Measurements from ENCODE around the gene LRP1.
A peak's percentile ranks its signal among the peaks of the same experiment; 100 is the strongest.

LRP1 gene

GRCh38 chr12:57178213-57178612 is 49.9 kb downstream of the LRP1 start:
- no peak for DNase-seq

GRCh38 chr12:57179331-57180086 is 51.2 kb downstream of the LRP1 start:
- no peak for DNase-seq

GRCh38 chr12:57180321-57180989 is 52.2 kb downstream of the LRP1 start:
- no peak for DNase-seq

GRCh38 chr12:57181072-57181471 is 52.8 kb downstream of the LRP1 start:
- DNase-seq: no peak

- DNase-seq: no peak
Measured at GRCh38 chr12:57181561-57182155, 53.4 kb downstream of the LRP1 start.

- DNase-seq: peak; percentile 85 to 86
Measured at GRCh38 chr12:57182918-57183575, 54.8 kb downstream of the LRP1 start.

GRCh38 chr12:57183939-57184725 is 55.8 kb downstream of the LRP1 start:
- no peak for DNase-seq

GRCh38 chr12:57185403-57185802 is 57.1 kb downstream of the LRP1 start:
- DNase-seq: no peak

GRCh38 chr12:57185906-57186508 is 57.7 kb downstream of the LRP1 start:
- DNase-seq: no peak

GRCh38 chr12:57187222-57188089 is 59.2 kb downstream of the LRP1 start:
- DNase-seq: no peak

GRCh38 chr12:57188090-57188425 is 59.8 kb downstream of the LRP1 start:
- no peak for DNase-seq

GRCh38 chr12:57190037-57190436 is 61.8 kb downstream of the LRP1 start:
- DNase-seq: no peak

- no peak for DNase-seq
Measured at GRCh38 chr12:57190821-57191220, 62.5 kb downstream of the LRP1 start.

GRCh38 chr12:57191410-57191809 is 63.1 kb downstream of the LRP1 start:
- no peak for DNase-seq

- DNase-seq: no peak
Measured at GRCh38 chr12:57192920-57193319, 64.6 kb downstream of the LRP1 start.

- no peak for DNase-seq
Measured at GRCh38 chr12:57193706-57194245, 65.5 kb downstream of the LRP1 start.

- DNase-seq: no peak
Measured at GRCh38 chr12:57194253-57194652, 66.0 kb downstream of the LRP1 start.

- DNase-seq: no peak
Measured at GRCh38 chr12:57195186-57195585, 66.9 kb downstream of the LRP1 start.

GRCh38 chr12:57195611-57196371 is 67.5 kb downstream of the LRP1 start:
- no peak for DNase-seq

- DNase-seq: no peak
Measured at GRCh38 chr12:57196439-57196838, 68.2 kb downstream of the LRP1 start.

All from stimulated activated CD4-positive, alpha-beta T cell treated with anti-CD3 and anti-CD28 coated beads, Interleukin-2, amount 100 ng/mL, for 48 hours (primary cell).